ENCODE data around the gene HS1BP3.

- TF ChIP-seq CTCF (IDR thresholded peaks at IDR 0.05) (no peak), POLR2A (IDR thresholded peaks at IDR 0.05) (no peak)
Measured at GRCh38 chr2:20626392-20626697, 24.6 kb downstream of the HS1BP3 start.

Measured in thyroid gland (tissue), 4 donors.